Mesendoderm (in vitro differentiated cells): Measurements from ENCODE around the gene SRSF4.
"Not testable (repeated sequence)": the region's sequence is repeated elsewhere in the genome, so short reads cannot be mapped to it uniquely, and the experiment has no call there.

Experiments used
- DNase-seq: peaks from one replicate; pipeline ENCODE4 v3.0.0; 2013
- H2AK5ac ChIP-seq: 2 replicates; pipeline ENCODE4 v1.6.1; 2013; ENCODE audit warnings: low read length, inconsistent platforms
- H2BK120ac ChIP-seq: 2 replicates; pipeline ENCODE4 v1.6.1; 2013; ENCODE audit warnings: low read depth, mild to moderate bottlenecking, low read length, moderate library complexity, mixed read lengths
- H2BK15ac ChIP-seq: replicated peaks from 2 replicates; pipeline ENCODE4 v1.6.1; 2013; ENCODE audit warnings: low read depth, mild to moderate bottlenecking, moderate library complexity
- H2BK5ac ChIP-seq: 2 replicates; pipeline ENCODE4 v1.6.1; 2013; ENCODE audit warnings: low read length, inconsistent platforms
- H3K18ac ChIP-seq: 2 replicates; pipeline ENCODE4 v1.6.1; 2013; ENCODE audit warnings: mild to moderate bottlenecking, low read length, mixed read lengths
- H3K23ac ChIP-seq: one replicate; pipeline ENCODE4 v1.6.1; 2013; ENCODE audit warnings: low read length
- H3K27ac ChIP-seq: 2 replicates; pipeline ENCODE4 v1.5.1; 2013; ENCODE audit warnings: low read depth, mild to moderate bottlenecking, inconsistent platforms, low read length, moderate library complexity
- H3K27me3 ChIP-seq: 2 replicates; pipeline ENCODE4 v1.6.1; 2013; ENCODE audit warnings: low read length, control low read depth, mild to moderate bottlenecking, inconsistent platforms; ENCODE audit not compliant: insufficient read depth, poor library complexity
- H3K36me3 ChIP-seq: 2 replicates; pipeline ENCODE4 v1.6.1; 2013; ENCODE audit warnings: low read length, inconsistent platforms; ENCODE audit not compliant: control insufficient read depth, insufficient read depth
- H3K4ac ChIP-seq: one replicate; pipeline ENCODE4 v1.6.1; 2013; ENCODE audit warnings: low read depth, mild to moderate bottlenecking, low read length, moderate library complexity
- H3K4me1 ChIP-seq: 2 replicates; pipeline ENCODE4 v1.6.1; 2013; ENCODE audit warnings: low read depth, low read length, inconsistent platforms; ENCODE audit not compliant: control insufficient read depth
- H3K4me2 ChIP-seq: 2 replicates; pipeline ENCODE4 v1.6.1; 2013; ENCODE audit warnings: low read length
- H3K4me3 ChIP-seq: 2 replicates; pipeline ENCODE4 v1.5.1; 2013; ENCODE audit warnings: mild to moderate bottlenecking, low read length
- H3K56ac ChIP-seq: one replicate; pipeline ENCODE4 v1.6.1; 2013; ENCODE audit warnings: low read length
- H3K79me1 ChIP-seq: 2 replicates; pipeline ENCODE4 v1.6.1; 2013; ENCODE audit warnings: low read length, inconsistent platforms
- H3K79me2 ChIP-seq: 2 replicates; pipeline ENCODE4 v1.6.1; 2013; ENCODE audit warnings: mild to moderate bottlenecking, low read length; ENCODE audit not compliant: control insufficient read depth, insufficient read depth
- H3K9ac ChIP-seq: 2 replicates; pipeline ENCODE4 v1.6.1; 2013; ENCODE audit warnings: low read length, inconsistent platforms
- H4K5ac ChIP-seq: one replicate; pipeline ENCODE4 v1.6.1; 2013; ENCODE audit warnings: low read length
- H4K8ac ChIP-seq: one replicate; pipeline ENCODE4 v1.6.1; 2013; ENCODE audit warnings: low read depth, mild to moderate bottlenecking, control low read depth, low read length, moderate library complexity
- WGBS: extraction: QIAGEN DNeasy Blood & Tissue Kit; methylation state at CpG from one replicate; pipeline ENCODE4 v1.1.7; 2013; ENCODE audit warnings: low lambda C conversion rate, missing lambda C conversion rate; ENCODE audit not compliant: insufficient coverage; ENCODE audit errors: extremely low coverage; 5-methylcytosine and 5-hydroxymethylcytosine counted together

SRSF4 gene

GRCh38 chr1:29224356-29224837, 42.7 kb upstream of the SRSF4 start:
- no peak overlapping the region for H2BK15ac ChIP-seq
- H3K79me1 ChIP-seq = peaks cover 1% of the 10 kb centered on the region
- no peak overlapping the region for H3K4ac ChIP-seq
- no peak overlapping the region for H2BK120ac ChIP-seq
- H2BK5ac ChIP-seq = no peak overlapping the region
- DNase-seq = no peak
- no peak overlapping the region for H3K27ac ChIP-seq
- H3K56ac ChIP-seq = no peak overlapping the region
- no peak overlapping the region for H3K23ac ChIP-seq
- H3K27me3 ChIP-seq = no peaks in the 10 kb centered on the region
- H3K9ac ChIP-seq = no peak overlapping the region
- no peak overlapping the region for H2AK5ac ChIP-seq
- H3K18ac ChIP-seq = no peak overlapping the region
- no peaks in the 10 kb centered on the region for H3K36me3 ChIP-seq
- WGBS = no CpG with 5 or more reads among the region's 5 CpGs
- no peak overlapping the region for H4K5ac ChIP-seq
- no peaks in the 10 kb centered on the region for H3K79me2 ChIP-seq
- H4K8ac ChIP-seq = no peak overlapping the region
- H3K4me2 ChIP-seq = no peak overlapping the region
- H3K4me3 ChIP-seq = no peak overlapping the region
- no peaks in the 10 kb centered on the region for H3K4me1 ChIP-seq

GRCh38 chr1:29223521-29223920, 41.8 kb upstream of the SRSF4 start:
- Histone ChIP-seq H2BK15ac (no peak overlapping the region), H2BK5ac (no peak overlapping the region), H2AK5ac (no peak overlapping the region), H4K8ac (no peak overlapping the region), H3K36me3 (no peaks in the 10 kb centered on the region), H3K9ac (no peak overlapping the region), H3K79me2 (no peaks in the 10 kb centered on the region), H3K27me3 (no peaks in the 10 kb centered on the region), H3K23ac (no peak overlapping the region), H3K4me1 (no peaks in the 10 kb centered on the region), H2BK120ac (no peak overlapping the region), H4K5ac (no peak overlapping the region), H3K18ac (no peak overlapping the region), H3K56ac (no peak overlapping the region), H3K4me3 (no peak overlapping the region), H3K79me1 (peaks cover 1% of the 10 kb centered on the region), H3K27ac (no peak overlapping the region), H3K4ac (no peak overlapping the region), H3K4me2 (no peak overlapping the region)
- DNase-seq = no peak
- WGBS = no CpG with 5 or more reads among the region's 6 CpGs

GRCh38 chr1:29222686-29223085, 41.0 kb upstream of the SRSF4 start:
- WGBS = no CpG with 5 or more reads among the region's 1 CpG
- no peaks in the 10 kb centered on the region for H3K79me2 ChIP-seq
- no peak overlapping the region for H3K4me3 ChIP-seq

GRCh38 chr1:29222260-29222659, 40.6 kb upstream of the SRSF4 start:
- WGBS = no CpG with 5 or more reads among the region's 6 CpGs
- H2BK120ac ChIP-seq, H3K36me3 ChIP-seq, H3K79me1 ChIP-seq, H2BK5ac ChIP-seq, H4K5ac ChIP-seq, H3K79me2 ChIP-seq, H3K4me2 ChIP-seq, H3K23ac ChIP-seq, H3K4me3 ChIP-seq, H3K4ac ChIP-seq, H4K8ac ChIP-seq, DNase-seq, H2BK15ac ChIP-seq, H3K18ac ChIP-seq, H3K27me3 ChIP-seq, H2AK5ac ChIP-seq, H3K4me1 ChIP-seq, H3K27ac ChIP-seq, H3K56ac ChIP-seq, H3K9ac ChIP-seq: not testable (repeated sequence)

More at GRCh38 chr1:29222686-29223085, 41.0 kb upstream of the SRSF4 start:
- no peaks in the 10 kb centered on the region for H3K4me1 ChIP-seq
- no peak overlapping the region for H3K4ac ChIP-seq
- no peak overlapping the region for H2BK120ac ChIP-seq
- no peak overlapping the region for H3K23ac ChIP-seq
- no peak overlapping the region for H4K8ac ChIP-seq
- DNase-seq = peak; percentile 44
- no peak overlapping the region for H2BK5ac ChIP-seq
- H3K36me3 ChIP-seq = no peaks in the 10 kb centered on the region
- H3K18ac ChIP-seq = no peak overlapping the region
- no peaks in the 10 kb centered on the region for H3K27me3 ChIP-seq
- no peak overlapping the region for H2AK5ac ChIP-seq
- H3K79me1 ChIP-seq = peaks cover 1% of the 10 kb centered on the region
- no peak overlapping the region for H3K4me2 ChIP-seq
- H3K9ac ChIP-seq = no peak overlapping the region
- H3K56ac ChIP-seq = no peak overlapping the region
- no peak overlapping the region for H2BK15ac ChIP-seq
- no peak overlapping the region for H4K5ac ChIP-seq
- H3K27ac ChIP-seq = no peak overlapping the region

GRCh38 chr1:29221296-29221695, 39.6 kb upstream of the SRSF4 start:
- Histone ChIP-seq H3K79me1 (peaks cover 1% of the 10 kb centered on the region), H3K36me3 (no peaks in the 10 kb centered on the region), H3K79me2 (no peaks in the 10 kb centered on the region), H3K27me3 (no peaks in the 10 kb centered on the region), H2BK5ac (no peak overlapping the region), H2BK120ac (no peak overlapping the region), H3K56ac (no peak overlapping the region), H3K23ac (no peak overlapping the region), H3K4ac (no peak overlapping the region), H3K4me1 (no peaks in the 10 kb centered on the region), H3K18ac (no peak overlapping the region), H4K8ac (no peak overlapping the region), H3K9ac (no peak overlapping the region), H2BK15ac (no peak overlapping the region), H2AK5ac (no peak overlapping the region), H4K5ac (no peak overlapping the region), H3K4me2 (no peak overlapping the region), H3K27ac (no peak overlapping the region), H3K4me3 (no peak overlapping the region)
- WGBS = no CpG with 5 or more reads among the region's 3 CpGs
- DNase-seq = no peak

GRCh38 chr1:29218223-29218622, 36.5 kb upstream of the SRSF4 start:
- Histone ChIP-seq H3K4ac (no peak overlapping the region), H3K4me2 (no peak overlapping the region), H3K79me2 (no peaks in the 10 kb centered on the region), H2BK120ac (no peak overlapping the region), H3K56ac (no peak overlapping the region), H2BK15ac (no peak overlapping the region), H3K79me1 (no peaks in the 10 kb centered on the region), H3K9ac (no peak overlapping the region), H3K27ac (no peak overlapping the region), H2BK5ac (no peak overlapping the region), H3K4me1 (peaks cover 3% of the 10 kb centered on the region), H4K8ac (no peak overlapping the region), H3K18ac (no peak overlapping the region), H3K27me3 (no peaks in the 10 kb centered on the region), H3K36me3 (no peaks in the 10 kb centered on the region), H3K4me3 (no peak overlapping the region), H3K23ac (no peak overlapping the region), H2AK5ac (no peak overlapping the region), H4K5ac (no peak overlapping the region)
- WGBS = no CpG with 5 or more reads among the region's 2 CpGs
- no peak for DNase-seq
